ENCODE data around the gene VPS51. TPM values are rescaled to one million over a fixed set of nuclear protein-coding genes. Genes with fewer than 3 reads are reported as not detected.

VPS51 gene
- 100 to 1,000 TPM; 109 to 192 (median 128) TPM for polyA plus RNA-seq

DNA sequence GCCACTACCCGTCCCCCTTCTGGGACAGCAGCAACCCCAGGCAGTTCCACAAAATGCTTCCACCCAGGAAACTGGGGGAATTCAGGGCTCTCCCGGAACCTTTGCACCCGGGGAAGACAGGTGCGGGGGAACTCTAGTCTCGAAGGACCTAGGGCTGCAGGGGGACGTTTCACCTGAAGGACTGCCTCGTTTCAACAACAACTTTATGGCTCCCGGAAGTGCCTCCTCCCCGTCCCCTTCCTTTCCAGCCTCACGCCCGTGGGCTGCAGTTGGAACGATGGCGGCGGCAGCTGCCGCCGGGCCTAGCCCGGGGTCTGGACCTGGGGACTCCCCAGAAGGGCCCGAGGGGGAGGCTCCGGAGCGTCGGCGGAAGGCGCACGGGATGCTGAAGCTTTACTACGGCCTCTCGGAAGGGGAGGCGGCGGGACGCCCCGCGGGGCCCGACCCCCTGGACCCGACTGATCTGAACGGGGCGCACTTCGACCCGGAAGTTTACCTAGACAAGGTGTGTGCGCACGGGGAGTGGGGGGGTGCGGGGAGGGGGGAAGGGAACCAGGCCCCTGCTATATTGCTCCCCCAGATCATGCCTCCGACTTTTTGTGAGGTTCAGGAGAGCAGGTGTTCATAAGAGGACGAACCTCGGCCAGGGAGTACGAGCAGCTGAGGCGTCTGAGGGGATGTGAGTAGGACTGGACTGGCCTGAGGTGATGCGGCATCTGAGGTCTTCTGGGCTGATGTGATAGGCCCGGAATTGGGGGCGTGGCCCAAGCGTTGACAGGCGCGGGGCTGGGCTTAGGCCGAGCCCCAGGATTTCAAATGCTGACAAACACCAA is at the start of gene VPS51:
Gene VPS51, plus strand, starts transcription at position 241 of the 833 bp plus-strand sequence. Its CDS starts 37 bp downstream, at position 278.
- H3K27ac ChIP-seq (ENCODE audit: low read depth, low read length) = no peak within 1 kb of the TSS
- WGBS, 3 donors = 0 to 1% (median 0%) methylated on average over 46 to 52 of the region's 52 CpGs

DNA sequence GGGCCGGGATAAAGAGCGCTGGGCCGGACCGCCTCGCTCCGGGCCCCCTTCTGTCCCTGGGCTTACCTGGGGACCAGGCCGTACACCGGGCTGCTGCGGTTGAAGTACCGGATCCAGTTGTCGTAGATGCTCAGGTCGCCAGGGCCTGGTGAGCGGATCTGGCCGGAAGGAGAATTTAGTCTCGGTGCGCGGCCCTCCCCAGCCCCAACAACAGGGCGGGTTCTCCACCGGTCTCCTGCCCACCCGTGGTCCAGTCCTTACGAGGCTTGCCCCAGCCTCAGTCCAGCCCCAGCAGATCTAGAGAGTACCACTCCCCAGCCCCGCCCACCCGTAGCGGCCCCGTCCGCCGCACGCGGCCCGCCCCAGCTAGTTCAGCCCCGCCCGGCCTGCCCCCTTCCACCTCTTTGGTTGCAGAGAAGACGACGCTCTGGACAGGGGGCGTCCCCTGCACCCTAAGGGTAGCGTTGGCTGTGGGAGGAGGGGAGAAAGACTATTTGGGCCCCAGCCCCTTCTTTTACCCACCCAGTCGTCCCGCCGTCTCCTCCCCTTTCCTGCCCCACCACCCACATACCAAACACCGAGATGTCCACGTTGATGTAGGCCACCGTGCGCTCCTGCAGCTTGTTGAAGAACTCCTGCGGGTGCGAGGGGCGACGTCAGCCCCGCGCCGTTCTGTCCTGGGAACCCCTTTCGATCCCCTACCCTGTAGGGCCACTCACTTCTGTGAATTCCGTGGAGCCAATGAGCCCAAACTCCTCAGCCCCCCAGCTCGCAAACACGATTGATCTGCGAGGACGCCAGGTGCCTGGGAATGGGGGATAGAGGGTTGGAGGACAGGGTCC is 48.2 kb upstream of the VPS51 start:
- no peak overlapping the region for H3K27ac ChIP-seq (ENCODE audit: low read depth, low read length)
- 8 to 37% (median 12%) methylated on average over 46 to 56 of the region's 56 CpGs for WGBS, 3 donors

DNA sequence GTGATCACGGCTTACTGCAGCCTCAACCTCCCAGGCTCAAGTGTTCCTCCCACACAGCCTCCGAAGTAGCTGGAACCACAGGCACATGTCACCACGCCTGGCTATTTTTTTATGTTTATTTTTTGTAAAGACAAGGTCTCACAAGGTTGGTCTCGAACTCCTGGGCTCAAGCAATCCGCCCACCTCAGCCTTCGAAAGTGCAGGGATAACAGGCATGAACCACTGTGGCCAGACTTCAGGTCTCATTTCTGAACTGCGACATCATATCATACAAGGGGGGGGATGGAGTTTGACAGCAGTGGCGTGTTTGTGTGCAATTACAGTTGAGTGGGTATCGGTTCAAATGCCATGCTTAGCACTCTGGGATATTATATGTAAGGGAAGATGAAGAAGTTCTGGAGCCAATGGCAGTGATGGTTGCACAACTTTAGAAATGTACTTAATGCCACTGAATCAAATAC is 44.6 kb upstream of the VPS51 start:
- 76 to 84% (median 84%) methylated on average over 9 of the region's 9 CpGs for WGBS, 3 donors
- H3K27ac ChIP-seq (ENCODE audit: low read depth, low read length) = no peak overlapping the region

DNA sequence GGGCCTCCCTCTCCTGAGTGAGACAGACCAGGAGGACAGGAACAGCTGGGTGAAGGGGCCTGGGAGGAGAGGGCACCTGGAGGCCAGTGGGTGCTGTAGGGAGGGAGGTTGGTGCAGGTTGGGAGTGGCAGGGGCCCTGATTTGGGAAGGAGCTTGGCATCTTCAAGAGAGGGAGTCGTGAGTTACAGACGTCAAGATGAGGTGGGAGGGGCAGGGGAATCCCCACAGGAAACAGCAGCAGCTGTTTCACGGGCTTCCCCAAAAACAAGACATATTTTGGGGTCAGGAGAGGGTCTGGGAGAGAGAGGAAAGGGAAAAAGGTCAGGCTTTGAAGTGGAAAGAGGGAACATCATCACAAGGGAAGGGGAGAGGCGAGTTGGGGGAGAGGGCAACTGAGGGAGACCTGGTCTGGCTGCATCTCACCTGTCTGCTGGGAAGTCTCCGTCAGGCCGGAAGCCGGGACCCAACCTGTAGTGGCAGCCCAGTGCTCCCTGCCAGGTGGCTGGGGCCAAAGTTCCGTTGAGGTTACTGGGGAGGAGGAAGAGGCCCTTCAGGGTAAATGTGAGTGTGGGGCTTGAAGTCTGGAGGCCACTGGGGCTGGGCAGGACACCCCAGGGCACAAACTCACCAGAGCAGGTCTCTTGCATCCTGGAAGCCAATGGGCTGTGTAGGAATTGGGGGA is 42.0 kb upstream of the VPS51 start:
- 29 to 61% (median 32%) methylated on average over 8 of the region's 8 CpGs for WGBS, 3 donors
- H3K27ac ChIP-seq (ENCODE audit: low read depth, low read length) = no peak overlapping the region

DNA sequence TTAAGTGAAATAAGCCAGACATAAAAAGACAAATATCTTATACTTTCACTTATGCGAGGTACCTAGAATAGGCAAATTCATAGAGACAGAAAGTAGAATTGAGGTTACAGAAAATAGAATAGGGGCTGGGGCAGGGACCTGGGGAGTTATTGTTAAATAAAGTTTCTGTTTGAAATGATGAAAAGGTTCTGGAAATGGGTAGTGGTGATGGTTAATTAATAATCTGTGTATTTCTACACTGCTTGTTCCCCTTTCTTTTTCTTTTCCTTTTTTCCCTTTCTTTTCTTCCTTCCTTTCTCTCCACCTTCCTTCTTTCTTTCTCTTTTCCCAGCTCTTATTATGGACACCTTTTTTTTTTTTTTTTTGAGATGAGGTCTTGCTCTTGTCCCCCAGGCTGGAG is 40.5 kb upstream of the VPS51 start:
- no peak overlapping the region for H3K27ac ChIP-seq (ENCODE audit: low read depth, low read length)
- 78 to 94% (median 78%) methylated on average over 1 of the region's 1 CpG for WGBS, 3 donors

DNA sequence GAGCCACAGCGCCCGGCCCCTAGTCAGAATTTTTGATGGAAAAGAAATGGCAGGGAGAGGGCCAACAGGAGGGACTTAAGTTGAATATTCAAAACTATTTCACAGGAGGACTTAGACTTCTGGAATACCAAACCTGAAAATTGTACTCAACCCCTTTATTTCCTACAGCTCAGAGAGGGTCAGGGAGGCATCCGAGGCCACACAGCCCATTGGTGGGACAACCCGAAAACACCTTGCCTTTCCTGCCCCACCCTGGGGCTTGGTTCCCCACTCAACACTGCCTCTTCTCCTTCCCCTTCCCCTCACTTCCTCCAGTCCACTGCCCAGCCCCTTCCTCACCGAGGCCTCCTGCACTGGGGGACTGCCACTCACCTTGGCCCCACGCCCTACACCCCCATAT is 39.0 kb upstream of the VPS51 start:
- no peak overlapping the region for H3K27ac ChIP-seq (ENCODE audit: low read depth, low read length)
- 90 to 91% (median 90%) methylated on average over 6 of the region's 6 CpGs for WGBS, 3 donors

DNA sequence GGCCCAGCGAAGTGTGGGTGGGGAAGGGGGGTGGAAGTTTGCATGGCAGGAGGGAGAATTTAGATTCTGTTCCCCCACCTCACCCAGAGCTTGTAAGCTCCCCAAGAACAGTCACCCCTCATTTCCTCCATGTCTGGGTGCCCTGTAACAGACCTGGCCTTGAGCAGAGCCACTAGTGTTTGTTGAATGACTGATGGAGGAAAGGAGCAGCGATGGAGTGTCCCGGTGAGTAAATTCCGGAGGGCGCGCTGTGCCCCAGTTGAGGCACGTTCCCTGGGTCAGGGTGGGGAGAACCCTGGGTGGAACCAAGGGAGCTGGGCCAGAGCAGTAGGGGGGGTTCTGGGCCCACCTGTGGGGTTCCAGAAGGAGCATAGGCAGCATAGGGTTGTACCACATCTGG is 38.5 kb upstream of the VPS51 start:
- WGBS, 3 donors = 82 to 94% (median 88%) methylated on average over 7 of the region's 7 CpGs
- no peak overlapping the region for H3K27ac ChIP-seq (ENCODE audit: low read depth, low read length)

DNA sequence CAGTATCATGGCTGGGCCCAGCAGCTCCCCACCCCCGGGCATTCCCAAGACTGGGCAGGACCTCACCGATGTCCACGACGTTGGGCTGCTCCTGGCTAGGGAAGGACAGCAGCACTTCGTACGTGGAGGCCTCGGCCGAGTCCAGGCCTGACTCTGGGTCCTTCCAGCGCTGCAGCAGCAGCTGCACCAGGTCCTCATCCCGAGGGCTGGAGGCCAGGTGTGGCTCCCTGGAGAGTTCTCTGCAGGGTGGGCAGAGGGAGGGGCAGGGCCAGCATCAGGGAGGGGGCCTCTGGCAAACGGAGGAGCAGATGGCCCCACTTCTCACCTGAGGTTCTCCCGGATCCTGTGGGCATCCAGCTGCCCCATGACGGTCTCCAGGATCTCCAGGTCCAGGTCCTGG is 38.0 kb upstream of the VPS51 start:
- H3K27ac ChIP-seq (ENCODE audit: low read depth, low read length) = no peak overlapping the region
- 71 to 79% (median 73%) methylated on average over 13 of the region's 13 CpGs for WGBS, 3 donors

DNA sequence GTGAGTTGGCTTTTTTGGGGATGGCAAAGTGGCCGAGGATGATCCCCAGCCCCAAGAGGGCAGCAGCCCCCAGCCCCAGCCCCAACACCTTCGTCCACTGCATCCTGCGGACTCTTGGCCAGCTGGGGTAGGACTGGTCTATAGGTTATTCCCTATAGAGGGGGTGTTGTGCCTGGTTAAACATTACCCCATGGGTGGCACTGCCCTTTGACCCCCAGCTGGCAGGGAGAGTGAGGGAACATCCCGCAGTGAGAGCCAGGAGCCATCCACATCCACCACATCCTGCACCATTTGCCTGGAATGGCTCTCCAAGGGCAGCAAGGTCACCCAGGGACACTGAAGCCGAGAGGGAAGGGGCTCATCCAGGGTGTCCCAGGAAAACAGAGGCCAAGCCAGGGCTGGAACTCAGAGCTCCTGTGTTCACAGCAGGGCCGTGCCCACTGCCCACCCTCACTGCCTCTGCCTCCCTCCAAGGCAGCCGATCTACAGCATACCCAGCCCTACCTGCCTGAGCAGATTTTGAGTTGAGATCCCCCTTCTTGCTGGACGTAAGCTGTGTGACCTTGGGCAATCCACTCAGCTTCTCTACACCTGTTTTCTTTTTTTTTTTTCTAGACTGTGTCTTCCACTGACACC is 37.5 kb upstream of the VPS51 start, which contains the start of gene NAALADL1:
Gene NAALADL1, minus strand, starts transcription at position 135 of the 636 bp plus-strand sequence. Its CDS starts 32 bp downstream, at position 103.
- WGBS, 3 donors = 65 to 81% (median 78%) methylated on average over 7 to 8 of the region's 8 CpGs
- no peak within 1 kb of the TSS for H3K27ac ChIP-seq (ENCODE audit: low read depth, low read length)

DNA sequence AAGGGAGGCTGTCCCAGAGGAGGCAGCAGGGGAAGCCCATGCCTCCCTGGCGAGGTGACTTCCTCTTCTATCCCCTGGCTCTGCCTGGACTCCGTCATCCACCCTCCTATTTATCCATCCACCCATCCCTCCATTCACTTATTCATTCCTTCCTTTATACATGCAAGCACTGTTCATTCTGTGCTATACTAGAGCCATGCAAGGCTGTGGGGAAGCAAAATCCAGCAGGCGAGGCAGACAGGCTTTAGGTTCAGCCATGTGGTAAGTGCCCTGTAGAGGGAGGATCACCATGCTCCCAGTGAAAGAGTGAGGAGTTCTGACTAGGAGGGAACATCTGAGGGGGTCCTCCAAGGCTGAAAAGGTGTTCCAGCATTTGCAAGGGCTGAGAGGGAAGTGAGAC is 36.5 kb upstream of the VPS51 start:
- no peak overlapping the region for H3K27ac ChIP-seq (ENCODE audit: low read depth, low read length)
- 33 to 59% (median 46%) methylated on average over 3 of the region's 3 CpGs for WGBS, 3 donors

DNA sequence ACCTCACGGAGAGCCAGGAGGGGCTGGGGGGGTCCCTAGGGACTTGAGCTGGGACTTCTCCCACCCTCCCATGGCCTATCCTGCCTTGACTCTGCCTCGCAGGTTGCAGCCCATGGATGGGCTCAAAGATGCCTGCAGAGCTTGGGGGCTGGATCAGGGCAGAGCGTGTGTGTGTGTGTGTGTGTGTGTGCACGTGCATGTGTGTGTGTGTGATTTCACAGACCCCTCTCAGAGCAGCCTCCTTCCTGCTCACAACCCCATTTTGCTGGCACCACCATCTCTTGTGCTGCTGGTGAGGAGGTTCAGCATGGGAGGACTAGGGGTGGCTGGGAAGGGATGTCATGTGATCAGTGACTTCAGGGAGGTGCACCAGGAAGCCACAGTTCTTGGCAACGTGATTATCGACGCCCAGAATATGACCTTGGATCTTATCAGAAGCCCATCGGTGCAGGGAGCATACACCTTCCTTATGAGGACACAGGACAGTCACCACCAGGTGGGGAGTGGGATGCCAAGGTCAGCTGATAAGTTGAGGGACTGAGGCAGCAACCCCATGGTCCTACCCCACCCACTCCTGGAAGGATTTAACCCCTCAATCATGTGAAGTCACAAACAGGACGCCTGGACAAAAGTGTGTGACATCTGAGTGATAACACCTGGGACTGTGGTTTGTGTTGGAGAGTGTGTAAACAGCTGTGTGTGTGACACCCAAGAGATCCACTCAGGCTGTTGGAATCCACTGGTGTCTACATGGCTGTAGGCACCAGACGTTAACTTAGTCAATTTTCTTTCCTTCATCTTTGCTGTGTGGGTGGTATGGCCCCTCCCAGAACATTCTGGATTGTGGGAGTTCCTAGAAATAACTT is 35.8 kb upstream of the VPS51 start:
- H3K27ac ChIP-seq (ENCODE audit: low read depth, low read length) = no peak overlapping the region
- 48 to 51% (median 51%) methylated on average over 10 of the region's 10 CpGs for WGBS, 3 donors

DNA sequence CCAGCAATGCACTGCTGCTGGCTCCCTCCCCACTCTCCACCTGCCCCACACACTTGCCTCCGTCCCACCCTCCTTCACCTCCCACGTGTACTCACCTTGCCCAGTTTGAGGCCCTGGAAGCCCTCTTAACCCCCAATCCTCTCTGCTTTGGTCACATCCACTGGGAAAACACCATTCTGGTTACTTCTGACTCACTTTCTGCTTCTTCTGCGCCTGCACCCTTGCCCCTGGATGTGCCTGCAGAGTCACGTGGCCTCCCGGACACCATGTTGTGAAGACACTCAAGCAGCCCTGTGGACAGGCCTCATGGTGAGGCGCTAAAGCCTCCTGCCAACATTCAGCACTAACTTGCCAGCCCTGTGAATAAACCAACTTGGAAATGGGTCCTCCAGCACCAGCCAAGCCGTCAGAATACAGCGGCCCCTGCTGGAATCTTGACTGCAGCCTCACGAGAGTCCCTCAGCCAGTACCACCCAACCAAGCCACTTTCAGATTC is 35.1 kb upstream of the VPS51 start:
- WGBS, 3 donors = 72 to 73% (median 72%) methylated on average over 9 of the region's 9 CpGs
- H3K27ac ChIP-seq (ENCODE audit: low read depth, low read length) = no peak overlapping the region

DNA sequence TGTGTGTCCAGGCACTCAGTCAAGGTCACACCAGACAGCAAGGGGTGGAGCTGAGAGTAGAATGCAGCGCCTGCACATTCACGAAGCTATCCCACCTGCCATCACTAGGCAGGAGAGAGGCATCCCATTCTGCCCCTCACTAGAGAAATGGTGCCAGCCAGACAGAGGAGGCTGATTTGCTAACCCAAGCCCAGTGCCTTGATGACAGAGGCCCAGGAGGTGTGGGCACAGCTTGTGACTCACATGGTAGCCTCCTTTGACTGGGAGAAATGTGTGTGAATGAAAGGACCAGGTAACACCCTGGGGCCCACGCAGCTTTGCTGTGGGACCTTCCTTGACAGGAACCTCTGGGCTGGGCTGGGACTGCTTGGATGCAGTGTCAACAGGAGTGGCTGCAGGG is 32.5 kb upstream of the VPS51 start:
- no peak overlapping the region for H3K27ac ChIP-seq (ENCODE audit: low read depth, low read length)
- WGBS, 3 donors = 64 to 84% (median 81%) methylated on average over 3 of the region's 3 CpGs

DNA sequence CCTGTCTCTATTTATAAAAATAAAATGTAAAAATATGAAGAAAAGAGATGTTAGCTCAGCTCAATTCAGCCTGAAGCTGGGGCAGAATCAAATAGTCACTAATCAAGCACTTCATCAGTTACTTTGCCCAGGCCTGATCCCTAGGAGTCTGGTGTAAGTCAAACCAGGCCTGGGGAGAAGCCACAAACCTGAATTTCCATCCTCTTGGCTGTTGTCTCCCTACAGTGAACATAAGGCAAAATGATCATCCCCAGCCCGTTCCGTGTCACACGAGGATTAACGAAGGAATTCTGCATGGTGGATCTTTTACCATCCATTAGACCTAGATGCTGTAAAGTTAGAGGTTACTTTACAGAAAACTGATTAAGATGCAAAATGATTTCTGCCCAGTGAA is 31.2 kb upstream of the VPS51 start:
- WGBS, 3 donors = 79 to 88% (median 86%) methylated on average over 4 of the region's 4 CpGs
- no peak overlapping the region for H3K27ac ChIP-seq (ENCODE audit: low read depth, low read length)

DNA sequence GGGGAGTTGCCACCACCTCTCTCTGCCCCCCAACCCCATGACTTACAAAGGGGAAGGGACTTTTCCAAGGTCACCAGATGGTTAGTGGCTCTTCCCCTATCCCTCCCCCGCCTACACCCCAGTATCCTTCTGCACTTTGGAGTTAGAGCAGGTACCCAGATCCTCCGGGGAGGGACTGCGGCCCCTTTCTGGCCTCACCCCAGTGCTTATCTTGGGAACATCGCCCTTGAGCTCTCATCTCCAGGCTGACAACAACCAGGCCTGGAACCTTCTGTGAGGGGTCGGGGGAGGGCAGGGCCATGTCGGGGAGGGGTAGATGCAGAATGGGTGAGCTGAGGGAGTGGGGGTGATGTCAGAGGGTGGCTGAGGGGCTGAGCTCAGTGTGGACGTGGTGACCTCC is 30.2 kb upstream of the VPS51 start:
- 69 to 76% (median 70%) methylated on average over 7 of the region's 7 CpGs for WGBS, 3 donors

DNA sequence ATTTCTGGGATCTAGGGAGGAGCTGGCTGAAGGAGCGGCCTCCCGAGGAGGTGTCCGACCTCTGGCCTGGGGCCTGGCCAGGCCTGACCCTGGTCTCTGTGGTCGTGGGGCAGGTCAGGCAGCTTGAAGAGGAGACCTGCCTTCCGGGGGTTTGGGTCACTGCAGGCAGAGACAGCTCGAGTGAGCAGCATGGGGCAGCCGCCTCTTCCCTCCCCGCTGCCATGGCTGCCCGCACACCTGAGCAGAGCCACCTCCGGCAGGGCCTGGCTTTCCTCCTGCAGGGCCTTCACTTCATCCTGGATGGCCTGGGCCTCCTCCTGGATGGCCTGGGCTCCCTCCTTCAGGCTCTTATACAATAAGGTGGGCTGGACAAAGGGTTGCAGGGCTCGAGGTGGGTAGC is 29.7 kb upstream of the VPS51 start:
- H3K27ac ChIP-seq (ENCODE audit: low read depth, low read length) = no peak overlapping the region
- WGBS, 3 donors = 70 to 85% (median 80%) methylated on average over 8 to 11 of the region's 11 CpGs

More for the DNA sequence above, 30.2 kb upstream of the VPS51 start:
- H3K27ac ChIP-seq (ENCODE audit: low read depth, low read length) = no peak overlapping the region

DNA sequence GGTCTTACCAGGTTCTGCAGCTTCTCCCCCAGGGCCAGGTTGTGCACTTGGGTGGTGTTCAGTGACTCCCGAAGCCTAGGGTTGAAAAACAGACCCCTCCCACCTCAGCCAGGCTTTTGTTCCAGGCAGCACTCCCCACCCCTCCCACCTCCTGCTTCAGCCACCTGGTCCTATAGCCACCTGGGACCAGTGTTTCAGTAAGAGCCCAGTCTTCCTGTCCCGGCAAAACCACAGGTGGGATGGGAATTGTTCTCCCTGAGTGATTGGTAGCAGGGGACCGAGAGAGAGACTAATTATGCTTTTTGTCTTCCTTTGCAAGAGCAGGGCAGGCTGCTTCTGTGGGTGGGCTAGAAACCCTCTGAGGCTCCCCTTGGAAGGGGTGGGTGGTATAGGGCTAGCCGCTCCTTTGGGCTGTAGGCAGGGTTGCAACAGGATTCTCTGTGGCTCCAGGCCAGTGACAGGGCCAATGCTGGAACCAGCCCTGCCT is 29.2 kb upstream of the VPS51 start:
- no peak overlapping the region for H3K27ac ChIP-seq (ENCODE audit: low read depth, low read length)
- 69 to 93% (median 83%) methylated on average over 4 of the region's 4 CpGs for WGBS, 3 donors

All from adipose tissue (tissue), 3 donors.